PFSK-1 (cell line): Measurements from ENCODE around the gene ZCCHC8.

Source experiments
- FOXP2 ChIP-seq: optimal IDR thresholded peaks from 2 replicates; pipeline ENCODE3; 2011; ENCODE audit warnings: borderline replicate concordance, control low read depth, inconsistent platforms; ENCODE audit not compliant: insufficient read depth; ENCODE audit errors: extremely low read length, extremely low read depth
- POLR2AphosphoS5 ChIP-seq: IDR thresholded peaks from 2 replicates; pipeline ENCODE4 v1.6.1; 2012; ENCODE audit warnings: low read depth, mild to moderate bottlenecking, control low read depth, low read length, moderate library complexity
- REST ChIP-seq, 2 experiments: IDR thresholded peaks; 2 replicates each; pipeline versions ENCODE4 v1.6.1 to v1.8.0; 2011 to 2012; ENCODE audit warnings: low read depth in 2 of 2, low read length in 2 of 2, control low read depth in 1 of 2, inconsistent platforms in 1 of 2, mild to moderate bottlenecking in 1 of 2, moderate library complexity in 1 of 2; ENCODE audit not compliant: insufficient read depth in 1 of 2
- SIN3A ChIP-seq: IDR thresholded peaks from 2 replicates; pipeline ENCODE4 v1.6.1; 2012; ENCODE audit warnings: mild to moderate bottlenecking, low read length, moderate library complexity, borderline replicate concordance; ENCODE audit not compliant: insufficient read depth
- TAF1 ChIP-seq: IDR thresholded peaks from 2 replicates; pipeline ENCODE4 v1.6.1; 2012; ENCODE audit warnings: low read length, control low read depth, borderline replicate concordance; ENCODE audit not compliant: insufficient read depth

- TF ChIP-seq SIN3A (no peak), POLR2AphosphoS5 (no peak), REST (IDR thresholded peaks at IDR 0.05; ENCODE audit: insufficient read depth in 1 of 2, low read depth in 2 of 2, low read length in 2 of 2) (no peak), TAF1 (no peak), FOXP2 (no peak)
Measured at GRCh38 chr12:122458105-122459035, 42.4 kb downstream of the ZCCHC8 start.
